Measurements from ENCODE around the gene PRR20G. TPM values are rescaled to one million over a fixed set of nuclear protein-coding genes. Genes with fewer than 3 reads are reported as not detected.

The PRR20G gene
- total and polyA plus RNA-seq, 3 donors from 2014 or later = 9.1 to 12.8 (median 10.5) TPM

GRCh38 chr3:127258733-127259132 is 29.1 kb downstream of the PRR20G start:
- TF ChIP-seq POLR2A (IDR thresholded peaks at IDR 0.05) = no peak
- TF ChIP-seq CTCF (IDR thresholded peaks at IDR 0.05) = no peak
- WGBS, 2 donors = 87 to 94% methylated on average over 2 of the region's 2 CpGs
- intact Hi-C loops (cut with DNase I; ENCODE audit: low total_unique reads) = no loop called here

GRCh38 chr3:127257351-127257750 is 30.5 kb downstream of the PRR20G start:
- Histone ChIP-seq H3K4me3 (no peak overlapping the region), H3K27ac (no peak overlapping the region), H3K27me3 (no peaks in the 10 kb centered on the region), H3K9me3 (no peaks in the 10 kb centered on the region), H3K4me1 (no peaks in the 10 kb centered on the region), H3K36me3 (ENCODE audit: low read depth, missing control alignments) (no peaks in the 10 kb centered on the region)
- TF ChIP-seq POLR2A (IDR thresholded peaks at IDR 0.05) = no peak
- TF ChIP-seq CTCF (IDR thresholded peaks at IDR 0.05) = no peak
- WGBS, 2 donors = 92 to 93% methylated on average over 5 of the region's 5 CpGs
- intact Hi-C loops (cut with DNase I; ENCODE audit: low total_unique reads) = no loop called here
- DNase-seq = no peak

More at GRCh38 chr3:127258733-127259132, 29.1 kb downstream of the PRR20G start:
- no peaks in the 10 kb centered on the region for H3K36me3 ChIP-seq (ENCODE audit: low read depth, missing control alignments)
- no peaks in the 10 kb centered on the region for H3K4me1 ChIP-seq
- H3K27me3 ChIP-seq = no peaks in the 10 kb centered on the region
- H3K27ac ChIP-seq = no peak overlapping the region
- no peak for DNase-seq
- no peaks in the 10 kb centered on the region for H3K9me3 ChIP-seq
- no peak overlapping the region for H3K4me3 ChIP-seq

GRCh38 chr3:127256733-127257271 is 31.0 kb downstream of the PRR20G start:
- 84 to 93% methylated on average over 10 of the region's 10 CpGs for WGBS, 2 donors
- Histone ChIP-seq H3K27me3 (no peaks in the 10 kb centered on the region), H3K4me3 (no peak overlapping the region), H3K27ac (no peak overlapping the region), H3K36me3 (ENCODE audit: low read depth, missing control alignments) (no peaks in the 10 kb centered on the region), H3K4me1 (no peaks in the 10 kb centered on the region), H3K9me3 (no peaks in the 10 kb centered on the region)
- intact Hi-C loops (cut with DNase I; ENCODE audit: low total_unique reads) = no loop called here
- TF ChIP-seq POLR2A (IDR thresholded peaks at IDR 0.05) (no peak), CTCF (IDR thresholded peaks at IDR 0.05) (no peak)
- no peak for DNase-seq

- H3K9me3 ChIP-seq = no peaks in the 10 kb centered on the region
- intact Hi-C loops (cut with DNase I; ENCODE audit: low total_unique reads) = no loop called here
- no peak overlapping the region for H3K27ac ChIP-seq
- TF ChIP-seq CTCF (IDR thresholded peaks at IDR 0.05) = no peak
- TF ChIP-seq POLR2A (IDR thresholded peaks at IDR 0.05) = no peak
- 87 to 94% methylated on average over 5 of the region's 5 CpGs for whole genome bisulfite sequencing, 2 donors
- H3K27me3 ChIP-seq = no peaks in the 10 kb centered on the region
- H3K4me3 ChIP-seq = no peak overlapping the region
- H3K4me1 ChIP-seq = no peaks in the 10 kb centered on the region
- no peak for DNase-seq
- no peaks in the 10 kb centered on the region for H3K36me3 ChIP-seq (ENCODE audit: low read depth, missing control alignments)
Observed at GRCh38 chr3:127256138-127256537, 31.7 kb downstream of the PRR20G start.

GRCh38 chr3:127255516-127255915 is 32.3 kb downstream of the PRR20G start:
- H3K9me3 ChIP-seq = no peaks in the 10 kb centered on the region
- no peaks in the 10 kb centered on the region for H3K27me3 ChIP-seq
- TF ChIP-seq CTCF (IDR thresholded peaks at IDR 0.05) (no peak), POLR2A (IDR thresholded peaks at IDR 0.05) (no peak)
- DNase-seq = no peak
- 82 to 83% methylated on average over 4 of the region's 4 CpGs for whole genome bisulfite sequencing, 2 donors
- no peaks in the 10 kb centered on the region for H3K4me1 ChIP-seq
- no peak overlapping the region for H3K27ac ChIP-seq
- H3K36me3 ChIP-seq (ENCODE audit: low read depth, missing control alignments) = no peaks in the 10 kb centered on the region
- no peak overlapping the region for H3K4me3 ChIP-seq
- intact Hi-C loops (cut with DNase I; ENCODE audit: low total_unique reads) = no loop called here
